NCI-H1694 (cell line): ENCODE measurements around the gene KRTAP10-6.
"Not testable (repeated sequence)": the region's sequence is repeated elsewhere in the genome, so short reads cannot be mapped to it uniquely, and the experiment has no call there.

Experiments
- DNase-seq: peaks from one replicate; lab custom pipeline; 2025; lab: John Stamatoyannopoulos, UW

Gene KRTAP10-6

GRCh38 chr21:44617071-44617501 is 24.8 kb upstream of the KRTAP10-6 start:
- DNase-seq: no peak

GRCh38 chr21:44616591-44616926 is 24.3 kb upstream of the KRTAP10-6 start:
- no peak for DNase-seq

- peak; percentile 32 for DNase-seq
Observed at GRCh38 chr21:44615911-44616590, 23.7 kb upstream of the KRTAP10-6 start.

- no peak for DNase-seq
Observed at GRCh38 chr21:44615466-44615865, 23.2 kb upstream of the KRTAP10-6 start.

GRCh38 chr21:44614961-44615391 is 22.7 kb upstream of the KRTAP10-6 start:
- DNase-seq: no peak

GRCh38 chr21:44614161-44614631 is 21.9 kb upstream of the KRTAP10-6 start:
- DNase-seq: no peak

GRCh38 chr21:44613386-44614155 is 21.3 kb upstream of the KRTAP10-6 start:
- DNase-seq: no peak

- DNase-seq: no peak
Observed at GRCh38 chr21:44612669-44613229, 20.4 kb upstream of the KRTAP10-6 start.

GRCh38 chr21:44612029-44612486 is 19.8 kb upstream of the KRTAP10-6 start, which contains the start of gene KRTAP10-8:
TSS of gene KRTAP10-8 (plus strand) at chr21:44612079. CDS start at chr21:44612101, 22 bp downstream.
- no peak for DNase-seq

- DNase-seq: no peak
Observed at GRCh38 chr21:44611551-44611950, 19.2 kb upstream of the KRTAP10-6 start.

- not testable (repeated sequence) for DNase-seq
Observed at GRCh38 chr21:44610157-44610843, 18.0 kb upstream of the KRTAP10-6 start.

- no peak for DNase-seq
Observed at GRCh38 chr21:44609193-44609592, 16.9 kb upstream of the KRTAP10-6 start.

GRCh38 chr21:44606495-44606894 is 14.2 kb upstream of the KRTAP10-6 start:
- DNase-seq: no peak

- DNase-seq: no peak
Observed at GRCh38 chr21:44603911-44604310, 11.6 kb upstream of the KRTAP10-6 start.

GRCh38 chr21:44603109-44603875 is 11.0 kb upstream of the KRTAP10-6 start:
- DNase-seq: no peak

- no peak for DNase-seq
Observed at GRCh38 chr21:44602463-44602850, 10.2 kb upstream of the KRTAP10-6 start.

GRCh38 chr21:44601596-44602462 is 9.5 kb upstream of the KRTAP10-6 start:
- no peak for DNase-seq

- peak; percentile 53 for DNase-seq
Observed at GRCh38 chr21:44601091-44601490, 8.8 kb upstream of the KRTAP10-6 start.

GRCh38 chr21:44600118-44600978 is 8.0 kb upstream of the KRTAP10-6 start, which contains the start of gene KRTAP10-7:
TSS of gene KRTAP10-7 (plus strand) at chr21:44600597. CDS start at chr21:44600622, 25 bp downstream.
- DNase-seq: not testable (repeated sequence)
